HG02852 (cell line): ENCODE measurements around the gene ARL15.

ENCODE experiments used
- ATAC-seq: cut with Tn5 transposase; IDR thresholded peaks from one replicate; pipeline ENCODE4 v1.9.1; 2021; ENCODE audit warnings: mild to moderate bottlenecking, moderate library complexity; ENCODE audit not compliant: unreplicated experiment

The ARL15 gene

GRCh38 chr5:54288568-54289217, 21.7 kb downstream of the ARL15 start:
- ATAC-seq, result no peak

DNA sequence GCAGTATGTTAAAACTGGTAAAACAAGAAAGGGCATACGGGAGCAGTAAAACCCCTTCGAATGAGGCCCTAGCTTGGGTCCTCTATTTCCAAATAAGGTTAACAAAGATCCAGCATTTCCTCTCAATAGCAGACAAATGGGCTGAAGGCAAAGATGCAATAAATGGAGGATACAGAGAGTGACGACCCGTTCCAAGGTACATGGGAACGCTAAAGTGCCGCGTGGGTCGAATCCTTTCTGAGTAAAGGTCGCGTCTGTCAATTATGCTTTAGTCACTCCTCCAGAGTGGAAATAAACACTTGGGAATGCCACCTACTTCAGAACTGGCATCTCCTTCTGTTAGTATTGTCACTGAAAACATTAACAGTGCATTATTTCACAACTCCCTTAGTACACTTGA, 24.7 kb downstream of the ARL15 start:
- no peak for ATAC-seq

- ATAC-seq, result no peak
Observed at GRCh38 chr5:54284586-54284985, 25.8 kb downstream of the ARL15 start.

- no peak for ATAC-seq
Observed at GRCh38 chr5:54282876-54283275, 27.5 kb downstream of the ARL15 start.

DNA sequence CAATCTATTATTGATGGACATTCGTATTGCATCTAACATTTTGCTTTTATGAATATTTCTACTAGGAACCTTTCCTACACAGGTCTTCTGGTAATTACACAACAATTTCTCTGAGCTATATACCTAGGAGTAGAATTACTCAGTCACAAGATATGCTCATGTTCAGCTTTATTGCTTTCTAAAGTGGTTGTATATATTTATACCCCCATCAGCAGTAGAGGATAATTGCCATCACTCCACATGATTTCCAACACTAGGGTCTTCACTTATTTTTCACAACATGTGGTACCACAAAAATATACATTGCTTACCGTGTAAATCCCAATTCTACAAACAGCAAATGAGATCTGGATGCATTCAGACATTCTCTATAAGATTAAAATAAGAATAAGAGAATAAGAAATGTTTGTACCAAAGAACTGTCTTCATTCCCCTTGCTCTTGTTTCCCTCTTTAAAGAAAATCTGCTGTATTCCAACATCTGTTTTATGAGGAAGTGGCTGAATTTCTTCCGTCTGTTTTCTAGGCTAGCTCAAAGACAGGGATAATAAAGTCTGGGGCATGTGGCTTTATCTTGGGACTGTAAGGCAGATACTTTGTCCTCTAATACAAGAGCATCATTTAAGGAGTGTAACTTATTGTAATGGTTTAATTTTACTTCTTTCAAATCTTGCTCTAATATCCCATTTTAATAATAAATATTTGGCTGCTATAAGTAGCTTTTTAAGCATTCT, 28.2 kb downstream of the ARL15 start:
- no peak for ATAC-seq

DNA sequence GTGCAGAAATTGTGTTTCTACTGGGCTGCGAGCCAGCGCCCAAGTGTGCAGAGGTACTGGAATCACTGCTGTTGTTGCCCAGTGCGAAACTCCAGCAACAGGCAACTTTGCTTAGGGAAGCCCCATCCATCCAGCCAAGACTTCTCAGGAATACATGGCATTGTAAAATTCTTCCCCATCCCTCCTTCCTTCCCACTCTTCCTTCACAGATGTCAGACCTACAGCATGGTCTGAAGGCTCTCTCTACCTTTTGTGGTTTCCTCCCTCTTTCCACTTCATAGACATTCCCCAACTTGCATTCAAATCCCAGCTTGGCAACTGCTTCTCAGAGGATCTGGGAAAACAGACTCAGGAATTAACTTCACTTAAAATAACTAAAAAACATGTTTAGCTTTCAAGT, 30.4 kb downstream of the ARL15 start:
- no peak for ATAC-seq

DNA sequence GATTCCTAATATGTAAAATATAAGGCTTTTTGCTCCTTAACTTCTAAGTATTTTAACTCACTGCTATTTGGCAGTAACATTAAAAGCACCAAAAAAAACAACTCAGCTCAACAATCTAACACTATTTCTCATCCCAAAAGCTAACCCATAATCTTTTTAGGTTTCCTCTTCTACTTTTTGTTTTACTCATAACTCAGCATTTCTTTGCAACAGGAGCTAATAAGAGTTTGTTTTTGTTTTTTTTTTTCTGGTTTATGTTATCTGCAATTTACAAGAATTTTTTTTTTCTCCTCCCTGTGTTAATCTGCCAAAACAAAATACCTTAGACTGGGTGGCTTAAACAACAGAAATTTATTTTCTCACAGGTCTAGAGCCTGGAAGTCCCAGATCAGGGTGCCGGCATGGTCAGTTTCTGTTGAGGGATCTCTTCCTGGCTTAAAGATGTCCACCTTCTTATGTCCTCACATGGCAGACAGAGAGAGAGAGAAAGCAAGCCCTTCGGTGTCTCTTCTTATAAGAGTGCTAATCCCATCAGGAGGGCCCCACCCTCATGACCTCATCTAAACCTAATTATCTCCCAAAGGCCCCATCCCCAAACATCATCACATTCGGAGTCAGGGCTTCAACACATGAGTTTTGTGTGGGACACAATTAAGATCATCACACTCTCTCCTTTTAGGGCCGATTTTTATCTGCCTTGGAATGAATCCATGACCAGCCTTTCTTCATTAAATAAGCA, 31.2 kb downstream of the ARL15 start:
- ATAC-seq, result no peak

DNA sequence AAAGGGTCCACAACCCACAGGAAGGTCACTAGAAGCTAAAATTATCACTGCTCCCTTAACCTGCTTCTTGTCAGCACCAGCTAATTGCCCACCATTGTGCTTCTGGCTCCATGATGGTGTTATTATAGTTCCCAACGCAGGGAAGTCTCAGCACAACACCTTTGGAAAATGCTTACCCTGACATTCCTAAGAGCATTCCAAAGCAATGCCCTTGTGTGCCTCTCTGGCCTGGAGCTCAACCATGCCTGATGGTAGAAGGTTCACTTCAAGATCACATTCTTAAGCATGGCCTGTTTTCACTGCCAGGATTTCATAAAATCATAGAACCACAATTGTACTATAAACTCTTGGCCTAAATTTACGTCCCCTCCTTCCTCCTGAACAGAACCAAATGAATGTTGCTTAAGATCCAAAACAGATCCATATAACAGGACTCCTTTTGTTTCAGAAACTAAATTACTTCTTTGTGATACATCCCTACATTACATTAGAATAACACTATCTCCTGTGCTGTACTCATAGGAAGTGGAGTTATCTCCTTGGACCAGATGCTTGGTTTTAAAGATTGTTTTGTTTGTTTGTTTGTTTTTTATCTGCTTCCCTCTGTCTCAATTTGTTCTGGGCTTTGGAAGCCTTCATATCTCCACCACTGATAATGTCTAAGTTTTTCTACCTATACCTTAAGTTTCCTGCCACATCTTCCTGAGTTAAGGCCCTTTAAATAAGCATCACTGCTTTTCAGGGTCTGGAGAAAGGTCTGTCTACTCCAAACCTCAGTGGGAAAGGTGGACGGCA, 32.1 kb downstream of the ARL15 start:
- no peak for ATAC-seq

GRCh38 chr5:54276048-54276447, 34.3 kb downstream of the ARL15 start:
- ATAC-seq, result no peak

DNA sequence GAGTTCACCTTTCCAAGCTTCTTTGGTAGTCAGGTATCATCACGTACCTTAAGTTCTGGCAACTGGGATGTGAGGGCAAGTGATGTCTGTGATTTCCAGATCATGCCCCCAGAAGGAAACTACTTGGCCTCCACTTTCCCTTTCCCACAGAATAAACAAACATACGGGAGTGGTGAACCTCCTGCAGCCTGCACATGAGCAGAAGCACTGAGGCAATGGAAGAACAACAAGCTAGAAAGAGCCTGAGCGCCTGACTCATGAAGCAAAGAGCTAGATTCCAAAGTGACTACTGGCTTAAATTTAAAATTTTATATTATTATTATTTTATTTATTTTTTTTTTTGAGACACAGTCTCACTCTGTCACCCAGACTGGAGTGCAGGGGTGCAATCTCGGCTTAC, 35.0 kb downstream of the ARL15 start:
- no peak for ATAC-seq

DNA sequence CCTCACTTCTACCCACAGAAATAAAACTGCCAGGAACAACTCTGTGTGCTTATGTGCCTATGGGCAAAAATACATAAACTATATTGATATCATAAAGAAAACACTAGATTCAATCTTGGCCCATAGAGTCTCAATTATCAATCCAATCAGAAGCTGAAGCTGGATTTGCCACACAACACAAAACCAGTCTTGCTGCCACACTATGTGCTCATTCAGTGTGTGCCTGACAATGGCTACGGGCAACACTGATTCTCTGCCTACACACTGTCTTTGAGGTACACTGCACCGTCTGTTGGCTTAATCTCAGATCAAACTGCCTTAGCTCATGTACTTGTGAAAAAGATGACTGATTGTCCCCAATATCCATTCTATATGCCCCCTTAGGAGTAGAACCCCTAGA, 35.4 kb downstream of the ARL15 start:
- ATAC-seq, result no peak

DNA sequence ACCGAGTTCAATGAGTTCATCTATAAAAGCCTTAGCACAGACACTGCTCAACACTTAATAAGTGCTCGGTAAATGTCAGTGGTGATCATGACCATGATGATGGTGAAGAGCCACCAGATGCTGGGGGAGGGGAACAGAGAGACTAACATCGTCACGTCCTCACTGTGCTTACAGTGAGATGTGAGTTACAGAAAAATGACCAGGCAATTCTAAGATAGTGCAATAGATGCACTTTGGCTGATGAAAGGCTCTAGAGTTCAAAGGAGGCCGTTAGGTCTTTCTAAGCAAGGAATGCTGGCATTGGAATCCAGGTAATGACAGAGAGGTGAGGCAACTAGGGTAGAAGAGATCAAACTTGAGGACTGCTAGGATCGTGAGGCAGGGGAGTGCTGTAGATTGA, 36.7 kb downstream of the ARL15 start:
- ATAC-seq, result no peak

- no peak for ATAC-seq
Observed at GRCh38 chr5:54272746-54273145, 37.6 kb downstream of the ARL15 start.

GRCh38 chr5:54270326-54270725, 40.0 kb downstream of the ARL15 start:
- no peak for ATAC-seq

- ATAC-seq, result no peak
Observed at GRCh38 chr5:54264574-54264973, 45.8 kb downstream of the ARL15 start.

DNA sequence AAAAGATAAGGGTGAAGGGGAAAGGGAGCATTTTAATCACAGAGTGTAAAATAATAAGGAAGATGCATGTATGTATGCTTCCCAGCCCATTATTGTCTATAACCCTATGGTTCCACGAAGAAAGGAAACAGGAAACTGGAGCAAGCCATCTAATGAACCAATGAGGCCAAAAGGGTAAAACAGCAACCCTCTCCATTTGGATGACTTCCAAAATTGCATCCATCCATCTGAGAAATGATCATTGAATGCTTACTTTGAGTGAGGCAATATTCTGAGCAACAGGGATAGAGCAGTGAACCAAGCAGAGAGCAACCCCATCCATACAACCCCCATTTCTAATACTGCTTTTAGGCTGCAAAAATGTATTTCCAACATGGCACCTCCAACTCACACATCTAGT, 46.9 kb downstream of the ARL15 start:
- no peak for ATAC-seq

GRCh38 chr5:54261596-54261995, 48.8 kb downstream of the ARL15 start:
- no peak for ATAC-seq

- ATAC-seq, result no peak
Observed at GRCh38 chr5:54259981-54260380, 50.4 kb downstream of the ARL15 start.

- no peak for ATAC-seq
Observed at GRCh38 chr5:54259090-54259489, 51.3 kb downstream of the ARL15 start.

GRCh38 chr5:54257366-54258118, 52.8 kb downstream of the ARL15 start:
- no peak for ATAC-seq
